Activated CD4-positive, alpha-beta T cell treated with anti-CD3 and anti-CD28 coated beads for 24 hours (primary cell): ENCODE measurements around the gene UQCRQ.

Experiments
- DNase-seq, 2 donors: peaks; one replicate each; pipeline ENCODE4 v3.0.0-alpha.2; 2020; ENCODE audit warnings: low read depth in 2 of 2

UQCRQ gene

GRCh38 chr5:132866342-132867045 lies at the start of gene UQCRQ, which contains the start of gene GDF9:
Gene UQCRQ (plus strand): TSS chr5:132866642. CDS start chr5:132866882, 240 bp downstream.
Gene GDF9 (minus strand): TSS chr5:132866469. CDS start chr5:132864533, 1,936 bp downstream.
- DNase-seq, result peak; percentile 85

GRCh38 chr5:132817011-132817410 lies 49.4 kb upstream of the UQCRQ start:
- no peak for DNase-seq

- no peak for DNase-seq
Measured at GRCh38 chr5:132819468-132819867, 47.0 kb upstream of the UQCRQ start.

- DNase-seq, result peak; percentile 88 to 95
Measured at GRCh38 chr5:132820162-132820754, 46.2 kb upstream of the UQCRQ start.

GRCh38 chr5:132821350-132821749 lies 45.1 kb upstream of the UQCRQ start:
- no peak for DNase-seq

GRCh38 chr5:132821791-132822190 lies 44.7 kb upstream of the UQCRQ start:
- DNase-seq, result no peak

GRCh38 chr5:132822650-132823480 lies 43.6 kb upstream of the UQCRQ start:
- no peak for DNase-seq

GRCh38 chr5:132823481-132824050 lies 42.9 kb upstream of the UQCRQ start:
- no peak for DNase-seq

- no peak for DNase-seq
Measured at GRCh38 chr5:132824426-132824825, 42.0 kb upstream of the UQCRQ start.

- no peak for DNase-seq
Measured at GRCh38 chr5:132825033-132825833, 41.2 kb upstream of the UQCRQ start.

- no peak for DNase-seq
Measured at GRCh38 chr5:132825834-132826391, 40.5 kb upstream of the UQCRQ start.

- DNase-seq, result no peak
Measured at GRCh38 chr5:132826424-132827082, 39.9 kb upstream of the UQCRQ start.

GRCh38 chr5:132827943-132828673 lies 38.3 kb upstream of the UQCRQ start:
- no peak for DNase-seq

GRCh38 chr5:132828846-132829494 lies 37.5 kb upstream of the UQCRQ start:
- no peak for DNase-seq

- DNase-seq, result peak; percentile 57 to 61
Measured at GRCh38 chr5:132829742-132830435, 36.6 kb upstream of the UQCRQ start.

GRCh38 chr5:132830436-132831094 lies 35.9 kb upstream of the UQCRQ start, which contains the start of gene SHROOM1:
Gene SHROOM1 (minus strand): TSS chr5:132830647. CDS start chr5:132826140, 4,507 bp downstream.
- DNase-seq, result no peak

GRCh38 chr5:132831095-132831860 lies 35.2 kb upstream of the UQCRQ start:
- DNase-seq, result no peak
